Breast epithelium (tissue), 3 donors: Measurements from ENCODE around the gene FRMD4A.

ENCODE experiments used
- POLR2AphosphoS5 ChIP-seq, 3 donors: sonication (generic); formaldehyde crosslinking; IDR thresholded peaks; one replicate each; pipeline ENCODE4 v1.6.1; 2017; ENCODE audit warnings: antibody characterized with exemption in 3 of 3
- TF ChIP-seq, protein P1 (sequence below), 3 donors: fragments of 450-650 bp; IDR thresholded peaks; one replicate each; pipeline ENCODE4 v1.5.1; 2016 to 2017; ENCODE audit warnings: antibody characterized with exemption in 3 of 3, mild to moderate bottlenecking in 3 of 3, moderate library complexity in 3 of 3

- TF ChIP-seq POLR2AphosphoS5 (IDR thresholded peaks at IDR 0.05): no peak
- TF ChIP-seq, protein P1, sequence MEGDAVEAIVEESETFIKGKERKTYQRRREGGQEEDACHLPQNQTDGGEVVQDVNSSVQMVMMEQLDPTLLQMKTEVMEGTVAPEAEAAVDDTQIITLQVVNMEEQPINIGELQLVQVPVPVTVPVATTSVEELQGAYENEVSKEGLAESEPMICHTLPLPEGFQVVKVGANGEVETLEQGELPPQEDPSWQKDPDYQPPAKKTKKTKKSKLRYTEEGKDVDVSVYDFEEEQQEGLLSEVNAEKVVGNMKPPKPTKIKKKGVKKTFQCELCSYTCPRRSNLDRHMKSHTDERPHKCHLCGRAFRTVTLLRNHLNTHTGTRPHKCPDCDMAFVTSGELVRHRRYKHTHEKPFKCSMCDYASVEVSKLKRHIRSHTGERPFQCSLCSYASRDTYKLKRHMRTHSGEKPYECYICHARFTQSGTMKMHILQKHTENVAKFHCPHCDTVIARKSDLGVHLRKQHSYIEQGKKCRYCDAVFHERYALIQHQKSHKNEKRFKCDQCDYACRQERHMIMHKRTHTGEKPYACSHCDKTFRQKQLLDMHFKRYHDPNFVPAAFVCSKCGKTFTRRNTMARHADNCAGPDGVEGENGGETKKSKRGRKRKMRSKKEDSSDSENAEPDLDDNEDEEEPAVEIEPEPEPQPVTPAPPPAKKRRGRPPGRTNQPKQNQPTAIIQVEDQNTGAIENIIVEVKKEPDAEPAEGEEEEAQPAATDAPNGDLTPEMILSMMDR (IDR thresholded peaks at IDR 0.05): no peak
Observed at GRCh38 chr10:13758312-13758711, 572.4 kb downstream of the FRMD4A start.
